Mesendoderm (in vitro differentiated cells): ENCODE measurements around the gene MCU.
A peak's percentile ranks its signal among the peaks of the same experiment; 100 is the strongest.
"Not testable (repeated sequence)": the region's sequence is repeated elsewhere in the genome, so short reads cannot be mapped to it uniquely, and the experiment has no call there.

Experiments used
- DNase-seq: peaks from one replicate; pipeline ENCODE4 v3.0.0; 2013
- H2AK5ac ChIP-seq: 2 replicates; pipeline ENCODE4 v1.6.1; 2013; ENCODE audit warnings: low read length, inconsistent platforms
- H2BK120ac ChIP-seq: 2 replicates; pipeline ENCODE4 v1.6.1; 2013; ENCODE audit warnings: low read depth, mild to moderate bottlenecking, low read length, moderate library complexity, mixed read lengths
- H2BK15ac ChIP-seq: replicated peaks from 2 replicates; pipeline ENCODE4 v1.6.1; 2013; ENCODE audit warnings: low read depth, mild to moderate bottlenecking, moderate library complexity
- H2BK5ac ChIP-seq: 2 replicates; pipeline ENCODE4 v1.6.1; 2013; ENCODE audit warnings: low read length, inconsistent platforms
- H3K18ac ChIP-seq: 2 replicates; pipeline ENCODE4 v1.6.1; 2013; ENCODE audit warnings: mild to moderate bottlenecking, low read length, mixed read lengths
- H3K23ac ChIP-seq: one replicate; pipeline ENCODE4 v1.6.1; 2013; ENCODE audit warnings: low read length
- H3K27ac ChIP-seq: 2 replicates; pipeline ENCODE4 v1.5.1; 2013; ENCODE audit warnings: low read depth, mild to moderate bottlenecking, inconsistent platforms, low read length, moderate library complexity
- H3K27me3 ChIP-seq: 2 replicates; pipeline ENCODE4 v1.6.1; 2013; ENCODE audit warnings: low read length, control low read depth, mild to moderate bottlenecking, inconsistent platforms; ENCODE audit not compliant: insufficient read depth, poor library complexity
- H3K36me3 ChIP-seq: 2 replicates; pipeline ENCODE4 v1.6.1; 2013; ENCODE audit warnings: low read length, inconsistent platforms; ENCODE audit not compliant: control insufficient read depth, insufficient read depth
- H3K4ac ChIP-seq: one replicate; pipeline ENCODE4 v1.6.1; 2013; ENCODE audit warnings: low read depth, mild to moderate bottlenecking, low read length, moderate library complexity
- H3K4me1 ChIP-seq: 2 replicates; pipeline ENCODE4 v1.6.1; 2013; ENCODE audit warnings: low read depth, low read length, inconsistent platforms; ENCODE audit not compliant: control insufficient read depth
- H3K4me2 ChIP-seq: 2 replicates; pipeline ENCODE4 v1.6.1; 2013; ENCODE audit warnings: low read length
- H3K4me3 ChIP-seq: 2 replicates; pipeline ENCODE4 v1.5.1; 2013; ENCODE audit warnings: mild to moderate bottlenecking, low read length
- H3K56ac ChIP-seq: one replicate; pipeline ENCODE4 v1.6.1; 2013; ENCODE audit warnings: low read length
- H3K79me1 ChIP-seq: 2 replicates; pipeline ENCODE4 v1.6.1; 2013; ENCODE audit warnings: low read length, inconsistent platforms
- H3K79me2 ChIP-seq: 2 replicates; pipeline ENCODE4 v1.6.1; 2013; ENCODE audit warnings: mild to moderate bottlenecking, low read length; ENCODE audit not compliant: control insufficient read depth, insufficient read depth
- H3K9ac ChIP-seq: 2 replicates; pipeline ENCODE4 v1.6.1; 2013; ENCODE audit warnings: low read length, inconsistent platforms
- H4K5ac ChIP-seq: one replicate; pipeline ENCODE4 v1.6.1; 2013; ENCODE audit warnings: low read length
- H4K8ac ChIP-seq: one replicate; pipeline ENCODE4 v1.6.1; 2013; ENCODE audit warnings: low read depth, mild to moderate bottlenecking, control low read depth, low read length, moderate library complexity
- WGBS: extraction: QIAGEN DNeasy Blood & Tissue Kit; methylation state at CpG from one replicate; pipeline ENCODE4 v1.1.7; 2013; ENCODE audit warnings: low lambda C conversion rate, missing lambda C conversion rate; ENCODE audit not compliant: insufficient coverage; ENCODE audit errors: extremely low coverage; 5-methylcytosine and 5-hydroxymethylcytosine counted together

Gene MCU

GRCh38 chr10:72661431-72661830 lies 30.5 kb upstream of the MCU start:
- DNase-seq, result no peak
- no peaks in the 10 kb centered on the region for H3K4me1 ChIP-seq
- H3K27ac ChIP-seq, result no peak overlapping the region
- no peaks in the 10 kb centered on the region for H3K36me3 ChIP-seq
- H3K4me3 ChIP-seq, result no peak overlapping the region
- no peak overlapping the region for H3K23ac ChIP-seq
- no peak overlapping the region for H2BK5ac ChIP-seq
- H2AK5ac ChIP-seq, result no peak overlapping the region
- H3K4ac ChIP-seq, result no peak overlapping the region
- no peak overlapping the region for H3K4me2 ChIP-seq
- H3K79me1 ChIP-seq, result no peaks in the 10 kb centered on the region
- no peak overlapping the region for H2BK15ac ChIP-seq
- H4K5ac ChIP-seq, result no peak overlapping the region
- no peak overlapping the region for H3K56ac ChIP-seq
- H3K18ac ChIP-seq, result no peak overlapping the region
- H3K9ac ChIP-seq, result no peak overlapping the region
- WGBS, result no CpG with 5 or more reads among the region's 1 CpG
- H3K27me3 ChIP-seq, result no peaks in the 10 kb centered on the region
- H4K8ac ChIP-seq, result no peak overlapping the region
- H3K79me2 ChIP-seq, result no peaks in the 10 kb centered on the region
- H2BK120ac ChIP-seq, result no peak overlapping the region

- Histone ChIP-seq H3K27me3 (no peaks in the 10 kb centered on the region), H3K4me1 (no peaks in the 10 kb centered on the region)
Measured at GRCh38 chr10:72663971-72664370, 28.0 kb upstream of the MCU start.

GRCh38 chr10:72665925-72666324 lies 26.0 kb upstream of the MCU start:
- Histone ChIP-seq H3K27me3 (no peaks in the 10 kb centered on the region), H2BK120ac (no peak overlapping the region), H3K27ac (no peak overlapping the region), H4K8ac (no peak overlapping the region), H3K9ac (no peak overlapping the region), H4K5ac (no peak overlapping the region), H3K79me2 (no peaks in the 10 kb centered on the region), H3K18ac (no peak overlapping the region), H3K4me3 (no peak overlapping the region), H3K4me1 (no peaks in the 10 kb centered on the region), H2BK15ac (no peak overlapping the region), H2BK5ac (no peak overlapping the region), H3K4me2 (no peak overlapping the region), H3K56ac (no peak overlapping the region), H3K36me3 (no peaks in the 10 kb centered on the region), H3K4ac (no peak overlapping the region), H3K23ac (no peak overlapping the region), H3K79me1 (no peaks in the 10 kb centered on the region), H2AK5ac (no peak overlapping the region)
- no CpG with 5 or more reads among the region's 4 CpGs for WGBS
- DNase-seq, result no peak

More at GRCh38 chr10:72663971-72664370, 28.0 kb upstream of the MCU start:
- Histone ChIP-seq H3K4me2 (no peak overlapping the region), H3K79me1 (no peaks in the 10 kb centered on the region), H2BK15ac (no peak overlapping the region), H3K27ac (no peak overlapping the region), H2BK5ac (no peak overlapping the region), H3K79me2 (no peaks in the 10 kb centered on the region), H3K56ac (no peak overlapping the region), H3K23ac (no peak overlapping the region), H2AK5ac (no peak overlapping the region), H3K18ac (no peak overlapping the region), H4K8ac (no peak overlapping the region), H3K36me3 (no peaks in the 10 kb centered on the region), H3K4me3 (no peak overlapping the region), H3K4ac (no peak overlapping the region), H4K5ac (no peak overlapping the region), H2BK120ac (no peak overlapping the region), H3K9ac (no peak overlapping the region)
- peak; percentile 7 for DNase-seq

GRCh38 chr10:72667207-72667864 lies 24.6 kb upstream of the MCU start:
- no peaks in the 10 kb centered on the region for H3K36me3 ChIP-seq
- no peak overlapping the region for H2AK5ac ChIP-seq
- no peak overlapping the region for H3K4ac ChIP-seq
- no peak overlapping the region for H2BK120ac ChIP-seq
- no peak overlapping the region for H2BK15ac ChIP-seq
- no peak overlapping the region for H3K56ac ChIP-seq
- H3K4me1 ChIP-seq, result no peaks in the 10 kb centered on the region
- no peak overlapping the region for H2BK5ac ChIP-seq
- H3K9ac ChIP-seq, result no peak overlapping the region
- no peak overlapping the region for H3K23ac ChIP-seq
- H3K79me1 ChIP-seq, result no peaks in the 10 kb centered on the region
- no peak overlapping the region for H4K5ac ChIP-seq
- no peaks in the 10 kb centered on the region for H3K27me3 ChIP-seq
- H3K4me2 ChIP-seq, result no peak overlapping the region
- WGBS, result no CpG with 5 or more reads among the region's 3 CpGs
- H3K18ac ChIP-seq, result no peak overlapping the region
- DNase-seq, result no peak
- H3K4me3 ChIP-seq, result no peak overlapping the region
- no peak overlapping the region for H4K8ac ChIP-seq
- H3K79me2 ChIP-seq, result no peaks in the 10 kb centered on the region
- H3K27ac ChIP-seq, result no peak overlapping the region

DNA sequence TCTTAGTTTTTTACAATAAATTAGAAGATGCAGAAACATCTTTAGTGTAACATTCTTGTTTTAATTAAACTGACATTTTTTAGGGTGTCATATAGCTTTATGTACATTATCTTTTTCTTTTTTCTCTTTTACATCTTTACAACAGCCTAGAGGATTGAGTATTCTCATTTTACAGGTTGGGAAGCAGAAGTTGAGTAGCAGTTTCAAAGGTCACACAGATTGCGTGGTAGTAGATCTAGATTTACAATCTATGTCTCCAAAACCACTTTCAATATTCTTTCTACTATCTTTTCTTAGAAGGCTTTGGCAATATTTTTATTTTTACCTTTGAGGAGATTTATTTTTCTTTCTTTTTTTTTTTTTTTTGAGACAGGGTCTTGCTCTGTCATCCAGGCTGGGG lies 18.7 kb upstream of the MCU start:
- Histone ChIP-seq H2BK120ac (no peak overlapping the region), H2BK15ac (no peak overlapping the region), H3K4me2 (no peak overlapping the region), H3K23ac (no peak overlapping the region), H3K4me1 (no peaks in the 10 kb centered on the region), H3K79me1 (no peaks in the 10 kb centered on the region), H3K79me2 (no peaks in the 10 kb centered on the region), H3K18ac (no peak overlapping the region), H3K4ac (no peak overlapping the region), H4K8ac (no peak overlapping the region), H3K56ac (no peak overlapping the region), H3K4me3 (no peak overlapping the region), H3K27ac (no peak overlapping the region), H3K9ac (no peak overlapping the region), H3K27me3 (no peaks in the 10 kb centered on the region), H3K36me3 (no peaks in the 10 kb centered on the region), H2BK5ac (no peak overlapping the region), H4K5ac (no peak overlapping the region), H2AK5ac (no peak overlapping the region)
- no CpG with 5 or more reads among the region's 1 CpG for WGBS
- no peak for DNase-seq

GRCh38 chr10:72674174-72674573 lies 17.8 kb upstream of the MCU start:
- not testable (repeated sequence) for H3K79me2 ChIP-seq, H3K18ac ChIP-seq, H3K27ac ChIP-seq, H3K36me3 ChIP-seq, H3K4ac ChIP-seq, H2AK5ac ChIP-seq, H2BK5ac ChIP-seq, H3K79me1 ChIP-seq, H3K4me2 ChIP-seq, H3K4me3 ChIP-seq, H2BK120ac ChIP-seq, H3K27me3 ChIP-seq, H3K56ac ChIP-seq, H2BK15ac ChIP-seq, H3K9ac ChIP-seq, H4K5ac ChIP-seq, H3K4me1 ChIP-seq, H4K8ac ChIP-seq, DNase-seq, H3K23ac ChIP-seq
- no CpG with 5 or more reads among the region's 5 CpGs for WGBS
